ENCODE data around the gene RDX.
"Not testable (repeated sequence)": the region's sequence is repeated elsewhere in the genome, so short reads cannot be mapped to it uniquely, and the experiment has no call there.

The RDX gene

GRCh38 chr11:110305169-110306018 lies 9.0 kb upstream of the RDX start:
- DNase-seq (ENCODE audit: low read depth, low spot score) = no peak

GRCh38 chr11:110303414-110303826 lies 7.0 kb upstream of the RDX start:
- DNase-seq (ENCODE audit: low read depth, low spot score) = no peak

- no peak for DNase-seq (ENCODE audit: low read depth, low spot score)
Observed at GRCh38 chr11:110301577-110301976, 5.2 kb upstream of the RDX start.

DNA sequence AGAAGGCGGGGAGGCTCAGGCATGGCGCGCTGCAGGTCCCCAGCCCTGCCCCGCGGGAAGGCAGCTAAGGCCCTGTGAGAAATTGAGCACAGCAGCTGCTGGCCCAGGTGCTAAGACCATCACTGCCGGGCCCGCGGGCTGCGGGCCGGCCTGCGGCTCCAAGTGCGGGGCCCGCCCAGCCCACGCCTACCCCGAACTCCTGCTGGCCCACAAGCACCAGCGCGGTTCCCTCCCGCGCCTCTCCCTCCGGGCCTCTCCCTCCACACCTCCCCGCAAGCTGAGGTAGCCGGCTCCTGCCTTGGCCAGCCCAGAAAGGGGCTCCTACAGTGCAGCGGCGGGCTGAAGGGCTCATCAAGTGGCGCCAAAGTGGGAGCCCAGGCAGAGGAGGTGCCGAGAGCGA lies 4.6 kb upstream of the RDX start:
- no peak for DNase-seq (ENCODE audit: low read depth, low spot score)

- DNase-seq (ENCODE audit: low read depth, low spot score) = no peak
Observed at GRCh38 chr11:110299006-110299785, 2.8 kb upstream of the RDX start.

DNA sequence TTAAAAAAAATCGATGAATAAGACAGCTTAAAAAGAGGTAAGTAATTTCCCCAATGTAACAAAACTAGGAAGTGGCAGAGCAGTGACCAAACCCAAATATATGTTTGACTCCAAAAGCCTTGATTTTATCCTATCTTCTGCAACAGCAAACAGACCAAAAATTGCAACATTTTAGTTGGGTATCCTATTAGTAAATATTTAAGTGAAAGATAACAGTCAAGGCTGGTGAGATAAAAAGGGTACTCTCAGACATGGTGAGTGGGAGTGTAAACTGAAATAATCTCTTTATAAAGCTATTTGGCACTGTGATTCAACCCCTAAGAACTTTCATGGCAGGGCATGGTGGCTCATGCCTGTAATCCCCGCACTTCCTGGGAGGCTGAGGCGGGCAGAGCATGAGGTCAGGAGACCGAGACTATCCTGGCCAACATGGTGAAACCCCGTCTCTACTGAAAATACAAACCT lies 1.9 kb upstream of the RDX start:
- DNase-seq (ENCODE audit: low read depth, low spot score) = no peak

DNA sequence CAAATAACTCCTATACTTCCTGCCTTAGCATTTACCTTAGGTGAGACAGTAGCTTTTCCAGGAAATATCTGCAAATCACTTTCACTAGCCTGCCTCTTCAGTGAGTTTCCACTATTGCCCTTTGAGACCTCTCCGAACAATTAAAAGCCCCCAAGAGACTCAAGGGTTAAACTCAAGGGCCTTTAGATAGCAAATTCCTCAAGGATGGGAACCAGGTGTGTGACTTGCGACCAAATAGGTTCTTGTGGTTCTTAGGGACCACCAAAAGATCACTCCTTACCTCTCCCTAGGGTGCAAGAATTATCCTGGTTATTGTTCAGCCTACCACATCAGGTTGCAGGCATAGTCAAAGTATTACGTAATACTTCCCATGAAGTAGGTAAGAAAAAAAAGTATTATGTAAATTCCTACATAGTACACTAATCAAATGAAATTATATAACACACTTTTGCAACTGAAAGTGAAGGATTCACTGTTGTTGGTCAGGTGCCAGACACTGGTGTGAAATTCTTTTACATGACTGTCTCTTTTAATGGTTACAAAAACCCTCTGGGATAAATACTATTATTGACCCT lies 1.4 kb upstream of the RDX start:
- DNase-seq (ENCODE audit: low read depth, low spot score) = no peak

- DNase-seq (ENCODE audit: low read depth, low spot score) = no peak
Observed at GRCh38 chr11:110297076-110297725, 787 bp upstream of the RDX start.

GRCh38 chr11:110295531-110296225 lies 736 bp downstream of the RDX start:
- no peak for DNase-seq (ENCODE audit: low read depth, low spot score)

DNA sequence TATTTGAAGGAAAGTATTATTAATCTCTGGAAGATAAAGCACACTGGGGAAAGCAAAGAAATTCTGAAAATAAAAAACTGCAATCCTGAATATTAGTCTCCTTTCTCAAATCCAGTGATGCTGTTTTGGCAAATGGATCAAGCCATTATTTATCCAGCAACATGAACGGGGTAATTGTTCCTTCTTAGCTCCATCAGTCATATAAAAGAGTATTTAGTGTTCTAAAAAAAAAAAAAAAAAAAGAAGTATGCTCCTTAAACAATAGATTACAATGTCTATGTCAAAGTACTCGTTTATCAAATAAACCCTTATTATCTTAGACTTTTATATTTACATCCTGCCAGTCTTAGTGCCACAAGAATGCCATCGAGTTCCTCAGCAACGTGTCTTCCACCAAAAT lies 1.3 kb downstream of the RDX start:
- no peak for DNase-seq (ENCODE audit: low read depth, low spot score)

DNA sequence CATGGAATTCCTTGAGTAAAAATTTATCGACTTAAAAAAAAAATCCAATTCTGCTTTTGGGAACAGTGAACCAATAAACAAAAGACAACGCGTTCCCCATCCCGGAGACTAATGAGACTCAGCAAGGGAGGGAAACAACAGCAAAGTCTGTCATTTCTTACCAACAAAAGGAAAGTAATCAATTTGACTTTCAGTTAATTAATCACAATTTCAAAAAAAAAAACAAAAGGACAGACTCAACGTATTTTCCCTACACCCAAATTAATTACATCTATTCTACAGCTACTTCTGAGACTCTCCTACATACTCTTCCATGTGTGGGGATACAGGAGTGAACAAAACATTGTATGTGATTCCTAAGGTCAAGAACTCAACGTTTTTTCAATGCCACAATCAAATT lies 1.9 kb downstream of the RDX start:
- DNase-seq (ENCODE audit: low read depth, low spot score) = no peak

- DNase-seq (ENCODE audit: low read depth, low spot score) = no peak
Observed at GRCh38 chr11:110293389-110293788, 3.0 kb downstream of the RDX start.

GRCh38 chr11:110292146-110292545 lies 4.3 kb downstream of the RDX start:
- DNase-seq (ENCODE audit: low read depth, low spot score) = not testable (repeated sequence)

DNA sequence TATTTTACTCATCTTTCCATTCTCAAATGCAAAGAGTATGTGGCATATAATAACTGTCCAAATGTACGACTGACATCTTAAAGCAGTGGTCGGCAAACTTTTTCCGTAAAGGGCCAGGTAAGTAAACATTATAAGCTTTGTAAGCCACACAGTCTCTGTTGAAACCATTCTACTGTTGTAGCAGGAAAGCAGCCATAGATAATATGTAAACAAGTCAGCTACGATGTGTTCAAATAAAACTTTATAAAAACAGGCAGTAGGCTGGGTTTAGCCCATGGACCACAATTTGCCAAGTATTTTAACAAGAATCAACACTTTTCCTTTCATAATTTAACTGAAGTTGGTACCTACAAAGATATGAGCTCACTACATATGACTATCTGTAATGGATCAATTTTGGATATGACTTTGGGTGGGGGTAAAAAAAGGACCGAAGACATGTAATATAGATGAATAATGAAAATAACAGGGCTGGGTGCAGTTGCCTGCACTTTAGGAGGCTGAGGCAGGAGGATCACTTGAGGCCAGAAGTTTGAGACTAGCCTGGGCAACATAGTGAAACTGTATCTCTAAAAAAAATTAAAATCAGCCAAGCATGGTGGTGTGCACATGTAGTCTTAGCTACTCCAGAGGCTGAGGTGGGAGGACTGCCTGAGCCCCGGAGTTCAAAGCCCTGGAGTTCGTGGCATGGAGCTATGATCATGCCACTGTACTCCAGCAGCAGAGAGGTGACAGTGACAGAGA lies 5.7 kb downstream of the RDX start:
- no peak for DNase-seq (ENCODE audit: low read depth, low spot score)

DNA sequence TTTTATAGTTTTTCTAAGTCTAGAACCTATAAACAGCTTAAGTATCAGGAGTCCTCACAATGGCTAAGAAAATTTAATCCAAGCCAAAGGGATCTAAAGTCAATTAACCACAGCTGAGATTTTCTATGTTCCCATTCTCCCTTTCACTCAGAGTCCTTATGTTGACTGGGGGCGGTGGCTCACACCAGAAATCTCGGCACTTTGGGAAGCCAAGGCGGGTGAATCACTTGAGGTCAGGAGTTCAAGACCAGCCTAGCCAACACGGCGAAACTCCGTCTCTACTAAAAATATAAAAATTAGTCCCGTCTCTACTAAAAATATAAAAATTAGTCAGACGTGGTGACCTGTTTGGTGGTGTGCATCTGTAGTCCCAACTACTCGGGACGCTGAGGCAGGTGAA lies 6.9 kb downstream of the RDX start:
- no peak for DNase-seq (ENCODE audit: low read depth, low spot score)

- DNase-seq (ENCODE audit: low read depth, low spot score) = no peak
Observed at GRCh38 chr11:110287537-110287936, 8.9 kb downstream of the RDX start.

DNA sequence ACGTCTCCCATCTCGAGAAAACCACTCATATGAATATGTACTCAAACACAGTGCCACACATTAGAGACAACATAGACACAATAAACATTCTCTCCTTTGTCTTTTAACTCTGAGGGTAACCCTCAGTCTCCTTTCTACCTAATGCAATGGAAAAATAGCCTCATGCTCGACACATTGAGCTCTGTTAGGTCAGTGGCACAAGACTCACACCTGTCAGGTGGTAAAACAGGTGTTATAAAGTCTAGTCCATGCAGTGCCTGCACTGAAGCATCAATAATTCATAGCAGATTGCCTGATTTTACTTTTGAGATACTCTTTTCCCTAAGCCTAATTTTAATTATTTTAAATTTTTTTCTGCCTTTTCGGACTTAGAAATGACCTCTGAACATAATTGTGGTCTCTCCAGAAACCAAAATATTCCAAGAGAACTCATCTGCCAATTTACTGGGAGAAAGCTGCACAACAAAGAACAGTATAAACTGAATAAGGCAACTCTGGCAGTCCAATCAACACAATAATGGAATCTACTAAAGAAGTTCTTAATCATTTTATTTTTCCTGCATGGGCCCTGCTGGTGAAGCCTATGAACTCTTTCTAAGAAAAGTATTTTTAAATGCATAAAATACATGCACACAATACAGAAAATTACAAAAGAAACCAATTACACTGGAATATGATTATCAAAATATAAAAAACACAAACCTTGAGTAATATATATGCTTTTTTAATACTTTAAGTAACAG lies 9.9 kb downstream of the RDX start:
- no peak for DNase-seq (ENCODE audit: low read depth, low spot score)

DNA sequence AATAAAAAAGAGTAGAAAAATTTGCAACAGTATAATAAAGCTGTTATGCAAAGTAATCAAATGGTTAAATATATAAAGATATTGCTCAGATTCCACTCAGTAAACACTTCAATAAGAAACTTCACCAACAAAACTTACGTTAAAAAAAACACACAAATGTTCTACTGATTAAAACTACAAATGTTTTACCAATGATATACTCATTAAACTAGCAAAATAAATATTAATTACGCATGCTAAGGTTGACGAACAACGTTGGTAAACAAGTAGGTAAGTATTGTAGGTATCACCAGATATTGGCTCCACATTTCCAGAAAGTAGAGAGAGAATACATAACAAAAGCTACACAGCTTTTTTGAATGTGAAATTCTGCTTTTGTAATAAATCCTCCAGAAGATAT lies 12.6 kb downstream of the RDX start:
- no peak for DNase-seq (ENCODE audit: low read depth, low spot score)

DNA sequence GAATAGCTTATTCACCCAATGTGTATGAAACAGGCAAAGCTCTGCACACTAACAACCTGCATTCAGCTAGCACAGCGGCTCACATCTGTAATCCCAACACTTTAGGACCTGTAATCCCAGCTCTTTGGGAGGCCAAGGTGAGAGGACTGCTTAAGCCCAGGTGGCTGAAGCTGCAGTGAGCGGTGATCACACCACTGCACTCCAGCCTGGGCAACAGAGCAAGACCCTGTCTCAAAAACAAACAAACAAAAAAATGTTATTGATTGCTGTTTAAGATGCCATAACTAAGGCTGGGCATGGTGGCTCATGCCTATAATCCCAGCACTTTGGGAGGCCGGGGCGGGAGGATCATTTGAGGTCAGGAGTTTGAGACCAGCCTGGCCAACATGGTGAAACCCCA lies 15.8 kb downstream of the RDX start:
- DNase-seq (ENCODE audit: low read depth, low spot score) = not testable (repeated sequence)

DNA sequence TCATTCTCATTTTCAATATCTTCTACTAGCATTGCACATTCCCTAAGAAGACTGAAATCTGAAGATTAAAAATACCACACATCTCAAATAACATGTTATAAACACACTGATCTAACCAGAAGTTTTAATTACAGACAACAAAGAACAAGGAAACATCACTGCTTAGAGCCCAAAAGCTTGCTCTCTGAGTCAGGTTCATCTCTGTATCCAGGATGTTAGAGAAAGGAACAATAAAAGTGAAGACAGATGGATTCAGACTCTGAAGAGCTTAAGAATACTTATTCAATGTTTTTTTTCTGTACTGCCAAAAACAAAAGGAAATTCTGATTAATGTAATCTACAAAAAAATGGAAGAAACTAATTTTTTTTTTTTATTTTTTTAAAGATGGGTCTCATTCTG lies 16.5 kb downstream of the RDX start:
- no peak for DNase-seq (ENCODE audit: low read depth, low spot score)
